ENCODE data around the gene SDK2. TPM values are rescaled to one million over a fixed set of nuclear protein-coding genes. Genes with fewer than 3 reads are reported as not detected.

The SDK2 gene
- polyA plus RNA-seq = 3.3 TPM

GRCh38 chr17:73644145-73645049 is at the start of gene SDK2:
Gene SDK2, minus strand, starts transcription at chr17:73644445. Its CDS starts 357 bp downstream, at chr17:73644088.
- Mint-ChIP-seq H3K9me3 (no peaks in the 10 kb centered on the region), H3K27me3 (peaks cover 15% of the 10 kb centered on the region), H3K4me3 (peak within 1 kb of the TSS; percentile 82 to 96 (median 92)), H3K36me3 (no peaks in the 10 kb centered on the region), H3K27ac (peak within 1 kb of the TSS in 1 of 3 donors; percentile 47), H3K4me1 (peaks cover 11 to 17% (median 16%) of the 10 kb centered on the region in 3 donors)

GRCh38 chr17:73693071-73693470 is 48.8 kb upstream of the SDK2 start:
- no peaks in the 10 kb centered on the region for H3K36me3 Mint-ChIP-seq
- H3K27me3 Mint-ChIP-seq = peaks cover 8% of the 10 kb centered on the region
- no peak overlapping the region for H3K4me3 Mint-ChIP-seq
- peaks cover 0 to 2% (median 0%) of the 10 kb centered on the region in 3 donors for H3K4me1 Mint-ChIP-seq
- peaks cover 2 to 6% (median 4%) of the 10 kb centered on the region in 3 donors for H3K9me3 Mint-ChIP-seq
- no peak overlapping the region for H3K27ac Mint-ChIP-seq

- Mint-ChIP-seq H3K27ac (no peak overlapping the region), H3K4me1 (peaks cover 0 to 3% (median 0%) of the 10 kb centered on the region in 3 donors), H3K4me3 (no peak overlapping the region), H3K27me3 (peaks cover 8% of the 10 kb centered on the region), H3K9me3 (peaks cover 4 to 6% (median 5%) of the 10 kb centered on the region in 3 donors), H3K36me3 (no peaks in the 10 kb centered on the region)
Measured at GRCh38 chr17:73691321-73691766, 47.1 kb upstream of the SDK2 start.

GRCh38 chr17:73690676-73691075 is 46.4 kb upstream of the SDK2 start:
- Mint-ChIP-seq H3K36me3 (no peaks in the 10 kb centered on the region), H3K4me1 (peaks cover 0 to 3% (median 0%) of the 10 kb centered on the region in 3 donors), H3K27ac (no peak overlapping the region), H3K9me3 (peaks cover 0 to 6% (median 5%) of the 10 kb centered on the region in 3 donors), H3K4me3 (no peak overlapping the region), H3K27me3 (peaks cover 8% of the 10 kb centered on the region)

GRCh38 chr17:73689596-73690275 is 45.5 kb upstream of the SDK2 start:
- Mint-ChIP-seq H3K27ac (no peak overlapping the region), H3K36me3 (no peaks in the 10 kb centered on the region), H3K9me3 (peaks cover 0 to 9% (median 5%) of the 10 kb centered on the region in 3 donors), H3K4me3 (no peak overlapping the region), H3K4me1 (peaks cover 0 to 3% (median 0%) of the 10 kb centered on the region in 3 donors), H3K27me3 (peaks cover 12% of the 10 kb centered on the region)

- H3K9me3 Mint-ChIP-seq = peaks cover 0 to 7% (median 6%) of the 10 kb centered on the region in 3 donors
- peaks cover 2% of the 10 kb centered on the region for H3K36me3 Mint-ChIP-seq
- H3K4me3 Mint-ChIP-seq = no peak overlapping the region
- peaks cover 0 to 1% (median 0%) of the 10 kb centered on the region in 3 donors for H3K4me1 Mint-ChIP-seq
- H3K27ac Mint-ChIP-seq = no peak overlapping the region
- H3K27me3 Mint-ChIP-seq = peaks cover 9% of the 10 kb centered on the region
Measured at GRCh38 chr17:73686961-73687360, 42.7 kb upstream of the SDK2 start.

GRCh38 chr17:73686126-73686525 is 41.9 kb upstream of the SDK2 start:
- Mint-ChIP-seq H3K9me3 (peaks cover 0 to 15% (median 9%) of the 10 kb centered on the region in 3 donors), H3K36me3 (peaks cover 2% of the 10 kb centered on the region), H3K4me3 (no peak overlapping the region), H3K27me3 (peaks cover 8% of the 10 kb centered on the region), H3K4me1 (peaks cover 0 to 1% (median 0%) of the 10 kb centered on the region in 3 donors), H3K27ac (no peak overlapping the region)

- peaks cover 7% of the 10 kb centered on the region for H3K27me3 Mint-ChIP-seq
Measured at GRCh38 chr17:73684183-73684582, 39.9 kb upstream of the SDK2 start.

GRCh38 chr17:73683771-73684170 is 39.5 kb upstream of the SDK2 start:
- Mint-ChIP-seq H3K36me3 (peaks cover 2% of the 10 kb centered on the region), H3K4me3 (no peak overlapping the region), H3K9me3 (peaks cover 0 to 21% (median 12%) of the 10 kb centered on the region in 3 donors), H3K4me1 (peaks cover 0 to 1% (median 0%) of the 10 kb centered on the region in 3 donors), H3K27ac (peak overlapping the region in 1 of 3 donors; percentile 11), H3K27me3 (peaks cover 7% of the 10 kb centered on the region)

More at GRCh38 chr17:73684183-73684582, 39.9 kb upstream of the SDK2 start:
- Mint-ChIP-seq H3K36me3 (peaks cover 2% of the 10 kb centered on the region), H3K27ac (no peak overlapping the region), H3K4me1 (peaks cover 0 to 1% (median 0%) of the 10 kb centered on the region in 3 donors), H3K9me3 (peaks cover 0 to 21% (median 12%) of the 10 kb centered on the region in 3 donors), H3K4me3 (no peak overlapping the region)

GRCh38 chr17:73681946-73682345 is 37.7 kb upstream of the SDK2 start:
- Mint-ChIP-seq H3K27me3 (peaks cover 11% of the 10 kb centered on the region), H3K4me3 (no peak overlapping the region), H3K27ac (no peak overlapping the region), H3K36me3 (peaks cover 2% of the 10 kb centered on the region), H3K9me3 (peaks cover 0 to 21% (median 11%) of the 10 kb centered on the region in 3 donors), H3K4me1 (no peaks in the 10 kb centered on the region)

- Mint-ChIP-seq H3K4me1 (no peaks in the 10 kb centered on the region), H3K27me3 (peaks cover 9% of the 10 kb centered on the region), H3K27ac (no peak overlapping the region), H3K36me3 (peaks cover 2% of the 10 kb centered on the region), H3K4me3 (no peak overlapping the region), H3K9me3 (peaks cover 0 to 19% (median 11%) of the 10 kb centered on the region in 3 donors)
Measured at GRCh38 chr17:73679476-73679875, 35.2 kb upstream of the SDK2 start.

- no peaks in the 10 kb centered on the region for H3K4me1 Mint-ChIP-seq
- H3K4me3 Mint-ChIP-seq = no peak overlapping the region
- H3K36me3 Mint-ChIP-seq = peaks cover 2% of the 10 kb centered on the region
- peaks cover 13% of the 10 kb centered on the region for H3K27me3 Mint-ChIP-seq
- H3K9me3 Mint-ChIP-seq = peaks cover 0 to 19% (median 12%) of the 10 kb centered on the region in 3 donors
- H3K27ac Mint-ChIP-seq = no peak overlapping the region
Measured at GRCh38 chr17:73678999-73679398, 34.8 kb upstream of the SDK2 start.

GRCh38 chr17:73669771-73670170 is 25.5 kb upstream of the SDK2 start:
- no peak overlapping the region for H3K27ac Mint-ChIP-seq
- H3K4me1 Mint-ChIP-seq = peaks cover 0 to 8% (median 4%) of the 10 kb centered on the region in 3 donors
- H3K36me3 Mint-ChIP-seq = no peaks in the 10 kb centered on the region
- H3K27me3 Mint-ChIP-seq = peaks cover 17% of the 10 kb centered on the region
- no peak overlapping the region for H3K4me3 Mint-ChIP-seq
- peaks cover 0 to 15% (median 6%) of the 10 kb centered on the region in 3 donors for H3K9me3 Mint-ChIP-seq

GRCh38 chr17:73667181-73667959 is 23.1 kb upstream of the SDK2 start:
- Mint-ChIP-seq H3K27ac (no peak overlapping the region), H3K4me3 (no peak overlapping the region), H3K9me3 (peaks cover 0 to 6% (median 6%) of the 10 kb centered on the region in 3 donors), H3K4me1 (peaks cover 0 to 8% (median 4%) of the 10 kb centered on the region in 3 donors), H3K36me3 (no peaks in the 10 kb centered on the region), H3K27me3 (peaks cover 18% of the 10 kb centered on the region)
